SK-N-DZ (cell line): ENCODE data around the gene CHST3.
"Not testable (repeated sequence)": the region's sequence is repeated elsewhere in the genome, so short reads cannot be mapped to it uniquely, and the experiment has no call there.

Experiments
- DNase-seq: peaks from one replicate; pipeline ENCODE4 v3.0.0-alpha.2; 2015; ENCODE audit warnings: low spot score

CHST3 gene

DNA sequence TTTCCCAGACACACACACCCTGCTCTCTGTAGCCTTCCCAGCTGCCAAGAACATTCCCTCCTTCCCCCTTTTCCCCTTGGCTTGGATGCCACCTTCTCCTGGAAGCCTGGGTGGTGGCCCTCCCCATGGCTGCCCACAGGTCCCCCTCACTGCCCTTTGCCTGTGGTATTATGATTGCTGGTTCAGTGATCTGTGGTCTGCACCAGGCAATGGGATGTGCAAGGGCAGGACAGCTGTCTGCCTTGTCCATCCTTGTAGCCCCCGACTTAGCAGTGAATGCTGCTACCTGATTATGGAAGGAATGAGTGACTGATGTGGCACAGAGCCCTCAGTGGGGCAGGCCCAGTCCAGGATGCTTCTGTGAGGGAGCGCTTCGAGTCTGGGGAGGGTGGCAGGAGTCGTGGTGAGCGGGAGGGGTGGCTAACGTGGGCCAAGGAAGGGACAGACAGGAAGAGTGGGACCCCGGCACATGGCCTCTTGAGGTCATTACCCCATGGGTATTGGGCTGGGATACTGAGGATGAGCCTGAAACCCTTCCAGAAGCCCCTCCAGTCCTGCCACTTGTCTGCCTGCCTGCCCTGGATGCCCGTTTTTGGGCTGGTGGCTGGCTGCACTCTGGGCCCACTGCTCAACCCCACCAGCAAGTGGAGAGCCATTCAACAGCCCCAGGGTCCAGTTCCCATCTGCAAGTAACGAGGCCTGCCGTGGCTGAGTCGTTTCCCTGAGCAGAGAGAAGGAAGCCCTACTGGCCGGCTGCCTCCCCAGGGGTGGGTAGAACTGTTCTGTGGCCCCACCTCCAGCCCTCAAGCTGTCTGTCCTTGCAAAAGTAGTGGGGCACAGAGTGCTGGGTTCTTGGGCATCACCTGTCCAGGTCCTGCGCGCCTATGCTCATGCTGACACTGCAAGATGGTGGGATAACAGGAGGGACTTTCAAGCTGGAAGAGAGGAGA is 8.8 kb downstream of the CHST3 start:
- no peak for DNase-seq

DNA sequence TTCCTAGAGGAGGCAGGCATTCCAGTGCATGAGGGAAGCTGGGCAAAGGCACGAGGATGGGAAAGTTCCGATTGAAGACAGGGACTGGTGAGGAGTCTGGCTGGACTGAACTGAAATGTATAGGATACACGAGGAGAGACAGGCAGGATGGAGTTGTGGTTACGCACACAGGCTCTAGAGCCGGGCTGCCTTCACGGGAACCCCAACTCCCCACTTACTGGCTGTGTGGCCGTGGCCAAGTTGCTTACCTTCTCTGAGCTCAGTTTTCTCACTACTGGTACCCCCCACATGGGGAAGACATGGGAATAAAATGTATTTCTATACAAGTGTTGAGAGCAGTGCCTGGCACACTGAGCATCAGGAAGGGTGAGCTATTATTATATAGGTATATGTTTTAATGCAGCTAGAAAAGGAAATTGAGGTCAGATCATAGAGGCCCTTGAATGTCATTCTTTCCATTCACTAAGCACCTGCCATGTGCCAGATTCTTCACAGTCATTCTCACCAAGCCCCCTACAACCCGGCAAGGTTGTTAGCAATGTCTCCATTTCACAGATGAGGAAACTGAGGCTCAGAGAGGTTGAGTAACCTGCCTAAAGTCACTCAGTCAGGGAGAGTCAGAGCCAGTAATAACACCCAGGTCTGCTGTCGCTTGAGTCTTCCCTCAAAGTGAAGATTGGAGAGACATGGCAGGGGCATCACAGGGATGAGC is 9.7 kb downstream of the CHST3 start:
- no peak for DNase-seq

DNA sequence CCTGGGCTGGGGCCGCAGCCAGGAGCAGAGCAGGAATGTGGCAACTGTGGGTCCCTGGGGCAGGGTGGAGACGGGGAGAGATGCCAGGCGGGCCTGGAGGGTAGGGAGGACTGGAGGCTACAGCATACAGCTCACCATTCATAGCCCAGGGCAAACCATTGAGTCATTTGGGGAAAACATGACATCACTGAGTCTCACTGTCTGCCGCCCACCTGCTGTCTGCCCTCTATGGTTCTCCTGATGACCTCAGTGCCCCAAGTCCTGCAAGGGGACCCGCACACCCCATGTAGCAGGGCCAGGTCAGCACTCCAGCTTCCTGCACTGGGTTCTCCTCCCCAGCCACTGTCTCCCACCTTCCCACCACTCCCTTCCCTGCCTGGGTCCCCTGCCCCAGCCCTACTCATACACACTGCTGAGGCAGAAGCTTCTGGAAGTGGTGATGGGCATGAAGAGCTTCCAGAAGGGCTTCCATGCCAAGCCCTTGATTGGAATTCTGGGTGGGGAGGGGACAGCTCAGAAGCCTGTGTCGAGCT is 10.4 kb downstream of the CHST3 start:
- DNase-seq: no peak

DNA sequence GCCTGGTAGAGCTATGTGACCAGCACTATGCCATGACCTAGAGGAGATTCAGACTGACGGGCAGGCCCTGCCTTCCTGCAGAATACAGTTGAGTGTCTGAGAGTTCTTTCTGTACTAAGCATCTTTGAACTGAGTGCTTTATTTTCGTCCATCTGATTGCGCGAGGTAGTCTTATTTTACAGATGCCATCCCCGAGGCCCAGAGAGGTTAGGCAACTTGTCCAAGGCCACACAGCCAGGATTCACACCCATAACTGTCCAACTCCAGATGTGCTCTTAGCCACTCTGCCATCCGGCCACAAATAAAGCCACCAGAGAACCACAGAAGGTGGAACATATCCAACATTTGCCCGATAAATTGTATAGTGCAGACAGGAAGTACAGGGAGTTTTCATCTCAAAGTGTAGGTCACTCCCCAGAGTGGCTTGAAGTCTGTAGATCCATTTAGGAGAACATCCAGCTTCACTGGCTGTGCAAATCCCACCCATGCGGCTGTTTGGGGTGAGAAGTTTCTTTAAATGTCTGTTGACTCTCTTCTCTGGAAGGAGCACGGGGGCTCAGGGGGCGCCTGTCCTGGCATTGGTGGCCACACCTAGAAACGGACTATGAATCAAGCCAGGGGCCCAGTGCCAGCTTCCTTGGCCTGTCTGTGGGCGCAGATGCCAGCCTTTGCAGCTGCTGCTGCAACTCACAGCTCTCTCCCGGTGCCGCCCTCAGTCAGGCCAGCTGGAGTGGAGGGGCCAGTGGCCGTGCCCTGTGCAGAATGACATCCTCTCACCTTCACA is 11.1 kb downstream of the CHST3 start:
- DNase-seq: no peak

DNA sequence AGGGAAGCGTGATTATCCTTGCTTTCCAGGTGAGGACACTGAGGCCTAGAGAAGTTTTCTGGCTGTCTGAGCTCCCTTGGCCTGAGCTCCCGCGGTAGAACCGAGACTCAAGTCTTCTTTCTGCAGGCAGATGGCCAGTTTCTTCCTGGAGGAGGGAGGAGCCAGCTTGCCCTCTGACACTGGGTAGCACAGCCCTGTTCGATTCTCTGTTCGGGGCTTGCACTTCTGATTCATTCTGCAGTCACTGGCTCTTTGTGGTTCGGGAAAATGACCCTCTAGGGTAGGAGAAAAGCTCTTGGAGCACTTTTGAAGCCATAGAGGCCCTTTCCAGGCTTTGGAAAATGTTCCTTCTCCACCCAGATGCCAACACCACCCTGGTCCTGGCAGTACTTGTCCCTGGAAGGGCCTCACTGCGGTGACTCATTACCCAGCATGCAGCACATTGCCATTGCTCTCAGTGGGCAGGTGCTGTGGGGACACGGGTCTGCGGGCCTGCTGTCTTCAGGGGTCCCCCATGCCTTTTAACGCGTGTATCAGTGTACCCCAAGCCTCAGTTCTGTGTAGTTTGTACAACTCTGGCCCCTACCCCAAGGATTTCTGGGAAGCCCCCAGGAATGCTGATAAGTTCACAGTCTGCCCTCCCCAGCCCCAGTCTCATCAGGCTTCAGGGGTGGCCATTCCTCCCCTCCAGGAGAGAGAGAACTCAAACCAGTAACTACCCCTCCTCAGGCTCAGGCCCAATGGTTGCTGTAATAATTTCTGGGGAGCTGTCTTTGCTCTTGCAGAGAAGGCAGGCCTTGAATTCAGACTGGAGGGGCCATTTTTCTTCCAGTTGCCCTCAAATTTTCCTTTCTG is 11.9 kb downstream of the CHST3 start:
- DNase-seq: no peak

DNA sequence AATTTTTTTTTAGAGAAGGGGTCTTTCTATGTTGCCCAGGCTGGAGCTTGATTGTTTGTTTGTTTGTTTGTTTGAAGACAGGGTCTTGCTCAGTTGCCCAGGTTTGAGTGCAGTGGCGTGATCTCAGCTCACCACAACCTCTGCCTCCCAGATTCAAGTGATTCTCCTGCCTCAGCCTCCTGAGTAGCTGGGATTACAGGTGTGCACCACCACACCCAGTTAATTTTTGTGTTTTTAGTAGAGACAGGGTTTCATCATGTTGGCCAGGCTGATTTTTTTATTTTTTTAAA is 13.4 kb downstream of the CHST3 start:
- not testable (repeated sequence) for DNase-seq

DNA sequence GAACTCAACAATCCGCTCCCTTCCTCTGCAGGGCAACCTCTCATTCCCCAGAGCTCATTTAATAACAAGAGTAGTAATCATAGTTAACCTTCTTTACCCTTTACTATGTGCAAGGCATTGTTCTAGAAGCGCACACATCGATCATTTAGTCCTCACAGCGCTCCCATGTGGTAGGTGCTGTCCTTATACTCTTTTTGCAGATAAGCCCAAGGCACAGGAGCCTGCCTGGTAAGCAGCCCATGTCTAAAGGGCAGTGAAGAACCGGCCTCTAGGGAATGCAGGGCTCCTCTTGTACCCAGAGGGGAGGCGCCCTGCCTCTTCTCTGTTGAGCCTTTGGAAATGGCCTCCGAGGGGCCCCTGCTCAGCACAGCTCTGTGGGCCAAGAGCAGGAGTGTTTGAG is 14.3 kb downstream of the CHST3 start:
- DNase-seq: no peak

DNA sequence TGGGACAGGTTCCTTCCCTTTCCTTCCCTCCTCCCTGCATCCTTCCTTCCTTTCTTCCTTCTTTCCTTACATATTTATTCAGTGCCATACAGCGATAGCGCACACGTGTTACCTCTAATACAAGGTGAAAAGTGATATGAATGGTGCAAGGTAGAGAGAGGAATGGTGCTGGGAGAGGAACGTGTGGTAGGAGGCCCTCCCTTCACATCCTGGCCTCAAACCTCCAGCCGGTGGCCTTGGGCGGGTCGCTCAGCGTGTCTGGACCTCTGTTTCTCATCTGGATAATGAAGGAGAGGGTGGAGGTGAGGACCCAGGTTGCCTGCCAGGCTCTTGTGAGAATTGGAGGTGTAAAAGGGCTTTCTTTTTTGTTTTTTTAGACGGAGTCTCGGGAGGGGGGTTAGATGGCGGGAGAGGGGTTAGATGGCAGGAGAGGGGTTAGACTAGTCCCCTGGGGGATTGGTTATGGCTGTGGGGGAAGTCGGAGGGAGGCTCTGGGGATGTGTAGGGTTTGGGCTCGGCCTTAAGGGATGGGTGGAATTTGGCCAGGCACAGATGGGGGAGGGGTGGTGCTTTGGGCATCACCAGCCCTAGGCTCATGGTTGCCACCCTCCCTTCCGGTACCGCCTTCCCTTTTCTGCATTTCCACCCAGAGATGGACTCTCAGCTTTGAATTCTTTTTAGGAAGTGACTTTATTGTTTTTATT is 14.9 kb downstream of the CHST3 start:
- DNase-seq: no peak

DNA sequence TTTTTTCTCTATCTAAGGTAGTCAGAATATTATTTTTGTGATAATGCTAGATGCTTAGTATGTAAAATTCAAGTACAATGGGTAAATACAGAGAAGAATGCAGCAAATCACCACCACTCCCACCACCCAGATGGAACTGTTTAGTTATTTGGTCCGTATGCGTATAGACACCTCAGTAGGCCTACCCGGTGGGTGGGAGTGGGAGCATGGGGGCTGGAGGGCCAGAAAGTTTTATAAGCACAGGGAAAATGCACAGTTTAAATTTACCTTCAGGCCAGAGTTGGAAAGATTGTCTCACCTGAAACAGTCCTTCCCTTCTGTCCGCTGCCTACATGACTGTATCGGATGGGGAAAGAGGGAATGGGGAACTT is 15.5 kb downstream of the CHST3 start:
- no peak for DNase-seq

DNA sequence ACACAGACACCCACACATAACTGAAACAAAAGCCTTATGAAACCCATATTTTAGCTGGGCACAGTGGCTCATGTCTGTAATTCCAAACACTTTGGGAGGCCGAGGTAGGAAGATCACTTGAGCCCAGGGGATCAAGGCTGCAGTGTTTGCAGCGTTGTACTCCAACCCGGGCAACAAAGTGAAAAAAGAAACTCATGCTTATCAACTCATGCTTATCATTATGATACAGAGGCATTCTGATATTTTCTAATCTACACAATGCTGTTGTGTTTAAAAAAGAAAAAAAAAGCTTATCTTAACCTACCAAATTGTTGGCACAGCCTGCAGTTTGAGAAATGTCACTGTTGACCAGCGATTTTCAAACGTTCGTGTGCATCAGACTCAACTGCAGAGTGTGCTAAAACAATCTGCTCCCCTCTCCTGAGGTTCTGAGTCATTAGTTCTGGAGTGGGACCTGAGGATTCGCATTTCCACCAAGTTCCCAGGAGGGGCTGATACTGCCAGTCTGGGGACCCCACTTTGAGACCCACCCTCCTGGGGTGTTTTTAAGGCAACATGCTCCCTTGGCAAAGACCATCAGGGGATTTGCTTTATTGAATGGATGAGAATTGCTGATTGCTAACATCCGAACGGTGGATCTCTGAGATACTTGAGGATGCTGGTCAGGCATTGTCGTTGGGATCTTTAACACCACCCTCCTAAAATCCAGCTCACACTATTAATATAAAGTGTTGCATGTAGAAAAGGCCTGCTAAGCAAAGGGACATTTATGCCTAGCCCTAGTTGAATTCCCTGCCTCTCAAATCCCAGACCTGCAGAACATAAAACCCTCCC is 16.2 kb downstream of the CHST3 start:
- DNase-seq: no peak

DNA sequence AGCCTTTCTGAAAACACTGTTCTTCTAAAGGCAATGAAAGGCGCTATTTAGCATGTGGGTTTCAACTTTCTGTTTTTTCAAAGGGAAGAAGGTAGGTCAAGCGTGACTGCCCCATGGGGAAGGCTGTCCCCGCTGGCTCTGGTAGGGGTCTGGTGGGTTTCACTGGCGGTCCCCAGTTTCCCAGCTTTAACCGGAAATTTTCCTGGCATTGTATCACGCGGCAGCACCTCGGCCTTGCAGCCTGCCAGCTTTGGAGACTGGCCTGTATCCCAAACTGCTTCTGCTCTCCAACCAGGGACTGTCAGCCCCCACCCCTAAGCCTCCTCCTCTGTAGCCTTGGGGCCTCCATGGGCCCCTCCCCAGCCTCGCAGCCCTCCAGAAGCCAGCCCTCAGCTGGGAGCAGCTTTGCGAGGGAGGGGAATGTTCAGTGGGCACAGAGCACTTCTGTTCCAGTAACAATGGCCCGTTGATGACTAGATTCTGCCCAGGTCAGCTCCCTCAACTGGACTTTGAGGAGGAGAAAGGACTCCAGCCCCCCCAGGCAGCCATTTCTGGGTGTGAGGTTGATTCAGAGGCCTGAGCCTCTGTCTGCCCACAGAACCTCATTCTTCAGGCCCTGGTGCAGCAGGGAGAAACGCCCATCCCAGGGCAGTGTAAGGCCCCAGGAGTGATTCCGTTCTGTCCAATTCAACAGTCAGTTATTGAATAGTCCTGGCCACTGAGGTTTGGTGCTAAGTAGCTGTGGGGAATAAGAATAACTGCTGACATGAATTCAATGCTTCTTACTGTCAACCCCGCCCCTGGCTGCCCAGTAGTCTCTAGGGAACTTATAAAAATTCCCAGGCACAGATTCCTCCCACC is 17.1 kb downstream of the CHST3 start:
- no peak for DNase-seq

DNA sequence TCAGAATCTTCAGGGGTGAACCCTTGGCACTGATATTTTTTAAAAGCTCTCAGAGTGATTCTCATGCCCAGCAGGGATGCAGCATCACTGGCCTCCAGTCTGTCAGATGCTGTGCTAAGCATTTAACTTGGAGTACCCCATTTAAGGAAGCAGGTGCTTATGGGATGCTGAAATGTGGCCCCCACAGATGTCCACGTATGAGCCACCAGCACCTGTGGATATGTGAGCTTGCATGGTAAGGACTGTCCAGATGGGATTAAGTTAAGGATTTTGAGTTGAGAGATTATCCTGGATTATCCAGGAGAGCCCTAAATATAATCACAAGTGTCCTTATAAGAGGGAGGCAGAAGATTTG is 17.7 kb downstream of the CHST3 start:
- DNase-seq: no peak

DNA sequence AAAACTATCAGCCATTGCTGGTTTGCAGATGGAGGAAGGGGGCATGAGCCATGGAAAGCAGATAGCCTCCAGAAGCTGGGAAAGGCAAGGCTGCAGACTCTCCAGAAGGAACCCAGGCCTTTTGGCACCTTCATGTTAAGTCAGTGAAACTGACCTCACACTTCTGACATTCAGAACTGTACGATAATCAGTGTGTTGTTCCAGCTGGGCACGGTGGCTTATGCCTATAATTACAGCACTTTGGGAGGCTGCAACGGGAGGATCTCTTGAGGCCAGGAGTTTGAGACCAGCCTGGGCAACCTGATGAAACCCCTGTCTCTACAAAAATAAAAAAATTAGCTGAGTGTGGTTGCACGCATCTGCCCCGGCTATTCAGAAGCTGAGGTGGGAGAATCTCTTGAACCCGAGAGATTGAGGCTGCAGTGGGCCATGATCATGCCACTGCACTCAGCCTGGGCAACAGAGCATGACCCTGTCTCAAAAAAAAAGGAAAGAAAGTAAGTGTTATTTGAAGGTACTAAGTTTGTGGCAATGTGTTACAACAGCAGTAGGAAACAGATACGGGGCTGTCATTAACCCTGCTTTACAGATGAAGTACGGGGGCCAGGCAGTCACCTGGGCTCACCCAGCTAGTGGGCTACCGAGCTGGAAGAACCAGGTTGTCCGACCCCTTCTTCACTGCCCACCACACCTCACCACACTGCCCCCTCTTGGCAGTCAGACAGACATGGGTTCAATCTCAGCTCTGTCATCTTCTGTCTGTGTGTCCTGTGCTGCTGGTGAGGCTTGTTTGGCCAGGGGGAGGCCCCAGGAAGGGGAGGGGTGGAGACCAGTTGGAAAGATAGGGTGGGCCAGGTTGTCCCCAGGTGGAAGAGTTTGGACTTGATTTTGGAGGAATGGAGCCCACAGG is 18.3 kb downstream of the CHST3 start:
- no peak for DNase-seq

DNA sequence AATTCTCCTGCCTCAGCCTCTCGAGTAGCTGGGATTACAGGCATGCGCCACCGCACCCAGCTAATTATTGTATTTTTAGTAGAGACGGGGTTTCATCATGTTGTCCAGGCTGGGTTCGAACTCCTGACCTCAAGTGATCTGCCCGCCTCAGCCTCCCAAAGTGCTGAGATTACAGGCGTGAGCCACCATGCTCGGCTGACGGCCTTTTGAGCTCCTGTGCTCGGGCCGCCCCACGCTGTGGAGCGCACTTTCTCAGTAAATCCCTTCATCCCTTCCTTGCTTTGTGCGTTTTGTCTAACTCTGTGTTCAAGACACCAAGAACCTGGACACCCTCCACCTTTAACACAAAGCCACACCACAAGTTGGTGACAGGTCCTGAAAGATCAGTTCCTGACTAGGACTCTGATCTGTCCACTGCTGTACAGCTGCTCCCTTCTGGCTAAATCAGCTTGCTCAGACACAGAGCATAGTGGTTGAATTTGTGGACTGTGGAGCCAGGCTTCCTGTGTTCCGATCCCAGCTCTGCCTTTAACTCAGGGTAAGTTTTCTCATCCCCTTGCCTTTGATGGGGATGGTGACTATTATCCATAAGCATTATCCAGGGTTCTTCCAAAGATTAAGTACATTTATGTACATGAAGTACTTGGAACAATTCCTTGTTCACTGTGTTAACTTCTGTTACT is 20.1 kb downstream of the CHST3 start:
- DNase-seq: no peak

DNA sequence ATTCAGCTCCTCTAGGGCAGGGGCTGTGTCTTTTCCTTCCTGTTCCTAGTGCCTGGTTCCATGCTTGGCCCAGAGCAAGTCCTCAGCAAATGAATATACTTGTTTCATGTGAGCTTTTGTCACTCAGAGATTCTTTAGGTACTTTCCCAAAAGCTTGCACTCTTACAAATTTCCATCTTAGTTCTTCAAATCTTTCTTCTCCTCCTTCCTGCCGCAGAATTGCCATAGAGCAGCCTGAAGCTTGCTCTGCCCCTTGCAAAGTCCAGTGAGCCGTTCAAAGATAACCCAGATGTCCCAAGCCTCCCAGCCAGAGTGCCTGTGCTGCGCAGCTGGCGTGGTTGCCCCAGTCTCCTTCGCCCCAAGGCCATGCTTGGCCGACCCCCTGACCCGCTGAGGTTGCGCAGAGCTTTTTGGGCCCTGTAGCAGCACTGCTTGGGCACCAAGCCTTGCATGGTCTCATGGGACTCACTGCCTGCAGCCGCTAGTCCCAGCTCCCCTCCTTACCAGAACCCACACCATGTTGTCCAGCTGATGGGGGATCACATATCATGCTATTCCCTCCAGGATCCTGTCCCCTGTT is 20.7 kb downstream of the CHST3 start:
- DNase-seq: no peak

DNA sequence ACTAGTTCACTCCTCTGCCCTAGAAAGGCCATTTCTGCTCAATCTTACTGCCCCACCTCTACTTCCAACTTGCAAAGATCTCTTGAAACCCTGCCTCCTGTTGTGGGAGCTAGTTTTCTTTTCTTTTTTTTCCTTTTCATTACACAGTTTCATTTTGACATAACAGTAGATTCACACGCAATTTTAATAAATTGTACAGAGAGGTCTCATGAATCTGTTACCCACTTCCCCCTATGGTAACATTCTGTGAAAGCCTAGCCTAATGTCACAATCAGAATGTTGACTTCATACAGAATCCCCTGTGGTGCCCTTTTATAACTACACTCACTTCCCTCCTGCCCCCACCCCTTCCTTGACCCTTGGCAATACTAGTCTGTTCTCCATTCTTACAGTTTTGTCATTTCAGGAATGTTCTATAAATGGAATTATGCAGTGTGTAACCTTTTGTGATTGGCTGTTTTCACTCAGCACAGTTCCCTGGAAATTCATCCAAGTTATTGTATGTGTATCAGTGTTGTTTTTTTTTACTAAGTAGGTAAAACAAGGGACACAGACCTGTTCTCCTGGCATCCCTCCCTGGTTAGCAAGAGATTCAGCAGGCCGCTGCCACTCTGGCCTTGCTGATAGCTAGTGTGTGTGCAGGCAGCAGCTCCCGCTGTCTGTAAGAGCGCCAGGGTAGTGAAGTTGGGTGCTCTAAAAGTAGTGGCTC is 21.5 kb downstream of the CHST3 start:
- DNase-seq: no peak
